Measurements from ENCODE around the gene PTPRJ.
"Not testable (repeated sequence)": the region's sequence is repeated elsewhere in the genome, so short reads cannot be mapped to it uniquely, and the experiment has no call there.

Gene PTPRJ

GRCh38 chr11:48108231-48109045 is 128.1 kb downstream of the PTPRJ start:
- no peak for DNase-seq (ENCODE audit: low read depth in 1 of 2, low spot score in 1 of 2)

GRCh38 chr11:48109046-48109666 is 128.8 kb downstream of the PTPRJ start:
- no peak for DNase-seq (ENCODE audit: low read depth in 1 of 2, low spot score in 1 of 2)

GRCh38 chr11:48110509-48110766 is 130.1 kb downstream of the PTPRJ start:
- no peak for DNase-seq (ENCODE audit: low read depth in 1 of 2, low spot score in 1 of 2)

GRCh38 chr11:48111891-48112290 is 131.5 kb downstream of the PTPRJ start:
- DNase-seq (ENCODE audit: low read depth in 1 of 2, low spot score in 1 of 2): no peak

GRCh38 chr11:48114740-48115139 is 134.4 kb downstream of the PTPRJ start:
- DNase-seq (ENCODE audit: low read depth in 1 of 2, low spot score in 1 of 2): no peak

GRCh38 chr11:48116437-48117228 is 136.3 kb downstream of the PTPRJ start:
- no peak for DNase-seq (ENCODE audit: low read depth in 1 of 2, low spot score in 1 of 2)

GRCh38 chr11:48122246-48122645 is 141.9 kb downstream of the PTPRJ start:
- DNase-seq (ENCODE audit: low read depth in 1 of 2, low spot score in 1 of 2): no peak

- DNase-seq (ENCODE audit: low read depth in 1 of 2, low spot score in 1 of 2): no peak
Observed at GRCh38 chr11:48122656-48123055, 142.3 kb downstream of the PTPRJ start.

- DNase-seq (ENCODE audit: low read depth in 1 of 2, low spot score in 1 of 2): no peak
Observed at GRCh38 chr11:48123254-48123875, 143.0 kb downstream of the PTPRJ start.

GRCh38 chr11:48123934-48124755 is 143.8 kb downstream of the PTPRJ start:
- no peak for DNase-seq (ENCODE audit: low read depth in 1 of 2, low spot score in 1 of 2)

GRCh38 chr11:48124880-48125279 is 144.5 kb downstream of the PTPRJ start:
- DNase-seq (ENCODE audit: low read depth in 1 of 2, low spot score in 1 of 2): no peak

GRCh38 chr11:48125866-48126265 is 145.5 kb downstream of the PTPRJ start:
- no peak for DNase-seq (ENCODE audit: low read depth in 1 of 2, low spot score in 1 of 2)

GRCh38 chr11:48127521-48128183 is 147.3 kb downstream of the PTPRJ start:
- no peak for DNase-seq (ENCODE audit: low read depth in 1 of 2, low spot score in 1 of 2)

GRCh38 chr11:48129697-48130395 is 149.5 kb downstream of the PTPRJ start:
- DNase-seq (ENCODE audit: low read depth in 1 of 2, low spot score in 1 of 2): no peak

GRCh38 chr11:48134221-48134922 is 154.0 kb downstream of the PTPRJ start:
- DNase-seq (ENCODE audit: low read depth in 1 of 2, low spot score in 1 of 2): no peak

GRCh38 chr11:48138222-48138621 is 157.9 kb downstream of the PTPRJ start:
- no peak for DNase-seq (ENCODE audit: low read depth in 1 of 2, low spot score in 1 of 2)

- DNase-seq (ENCODE audit: low read depth in 1 of 2, low spot score in 1 of 2): not testable (repeated sequence)
Observed at GRCh38 chr11:48139896-48140295, 159.5 kb downstream of the PTPRJ start.

GRCh38 chr11:48141475-48142122 is 161.2 kb downstream of the PTPRJ start:
- no peak for DNase-seq (ENCODE audit: low read depth in 1 of 2, low spot score in 1 of 2)

GRCh38 chr11:48142889-48143288 is 162.5 kb downstream of the PTPRJ start:
- no peak for DNase-seq (ENCODE audit: low read depth in 1 of 2, low spot score in 1 of 2)

All from activated CD4-positive, alpha-beta T cell treated with anti-CD3 and anti-CD28 coated beads, Interleukin-2, amount 50 U/mL, for 24 hours (primary cell).